HepG2 (cell line): ENCODE measurements around the gene C19orf47.

Source experiments
- CREM ChIP-seq, 2 experiments: sonication (generic) in 1 of 2; formaldehyde crosslinking in 1 of 2; IDR thresholded peaks; 2 replicates each; pipeline versions ENCODE4 v1.4.0 to v1.6.1; 2016 to 2020; ENCODE audit warnings: antibody characterized with exemption in 1 of 2, mild to moderate bottlenecking in 1 of 2, missing genetic modification reagents in 1 of 2
- MYC ChIP-seq: sonication (generic); formaldehyde crosslinking; IDR thresholded peaks from 2 replicates; pipeline ENCODE4 v1.9.0; 2021; ENCODE audit warnings: missing genetic modification reagents, borderline replicate concordance
- ZEB1 ChIP-seq: IDR thresholded peaks from 2 replicates; pipeline ENCODE4 v1.6.1; 2012; ENCODE audit warnings: mild to moderate bottlenecking, low read depth, inconsistent platforms; ENCODE audit not compliant: insufficient replicate concordance

- TF ChIP-seq CREM (IDR thresholded peaks at IDR 0.05): no peak
- no peak for TF ChIP-seq CREM (CRISPR knock-in tag; IDR thresholded peaks at IDR 0.05)
- no peak for TF ChIP-seq ZEB1
- no peak for TF ChIP-seq MYC
These were observed 31.4 kb upstream of the C19orf47 start for GRCh38 chr19:40379446-40380198.
